IgD-negative memory B cell (primary cell): ENCODE measurements around the gene TAMALIN. TPM values are rescaled to one million over a fixed set of nuclear protein-coding genes. Genes with fewer than 3 reads are reported as not detected.

Experiments used
- polyA plus RNA-seq: library from polyadenylated mRNA; unstranded; fragments of 300-500 nt; fragmentation: Illumina TruSeq; gene quantifications from one replicate; pipeline ENCODE4 v1.2.3, GENCODE V29; 2021

Gene TAMALIN
- polyA plus RNA-seq, 1 donor from 2014 or later: 6.4 TPM

Other genes with a start within 250 kb of the TAMALIN start
- gene FIGNL2, start 158.2 kb upstream of the TAMALIN start, polyA plus RNA-seq: not detected
- not detected for gene ANKRD33, start 118.8 kb upstream of the TAMALIN start, polyA plus RNA-seq
- not detected for gene ACVRL1, start 99.4 kb upstream of the TAMALIN start, polyA plus RNA-seq
- gene ACVR1B, start 55.2 kb upstream of the TAMALIN start, polyA plus RNA-seq: 0.90 TPM
- 9.3 TPM for gene NR4A1, start 44.5 kb downstream of the TAMALIN start, polyA plus RNA-seq
- 25.4 TPM for gene ATG101, start 63.0 kb downstream of the TAMALIN start, polyA plus RNA-seq
- gene SMIM41, start 72.8 kb downstream of the TAMALIN start, polyA plus RNA-seq: not detected
- gene KRT80, start 185.1 kb downstream of the TAMALIN start, polyA plus RNA-seq: not detected
- not detected for gene KRT7, start 226.3 kb downstream of the TAMALIN start, polyA plus RNA-seq